ENCODE measurements around the gene DPP6.

DPP6 gene

GRCh38 chr7:154840086-154840485 lies 787.9 kb downstream of the DPP6 start:
- H3K27ac Mint-ChIP-seq, result no peak overlapping the region
- no peak overlapping the region for H3K4me3 Mint-ChIP-seq
- H3K27me3 Mint-ChIP-seq (ENCODE audit: low read depth), result peaks cover 3% of the 10 kb centered on the region
- no peaks in the 10 kb centered on the region for H3K36me3 Mint-ChIP-seq (ENCODE audit: low read depth)
- no peaks in the 10 kb centered on the region for H3K4me1 Mint-ChIP-seq (ENCODE audit: low read depth)
- no peaks in the 10 kb centered on the region for H3K9me3 Mint-ChIP-seq

DNA sequence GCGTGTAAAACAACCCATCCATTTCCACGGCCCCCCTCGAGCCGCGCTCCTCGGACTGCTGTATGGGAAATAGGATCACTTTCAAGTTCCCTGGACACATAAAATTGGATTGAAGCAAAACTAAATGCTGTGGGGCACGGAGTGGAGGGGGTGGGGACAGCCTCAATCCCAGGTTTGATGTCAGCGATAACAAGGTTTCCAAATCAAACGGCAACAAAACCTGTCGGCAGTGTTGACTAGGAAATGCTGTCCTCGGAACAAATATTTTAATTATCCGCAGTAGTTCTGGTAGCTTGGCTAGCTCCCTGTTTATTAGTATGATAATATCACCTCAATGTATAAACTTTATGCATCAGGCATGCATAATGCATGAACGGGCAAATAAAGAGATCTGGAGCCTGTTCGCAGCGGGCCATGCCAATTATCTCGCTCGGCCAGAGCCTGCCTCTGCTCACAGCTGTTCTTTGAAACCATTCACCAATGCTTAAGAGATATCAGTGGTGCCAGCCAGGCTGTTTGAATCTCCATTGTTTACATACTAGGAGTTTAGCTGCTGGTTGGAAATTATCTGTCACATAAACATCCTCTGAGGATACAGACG lies 789.6 kb downstream of the DPP6 start:
- Mint-ChIP-seq H3K27ac (no peak overlapping the region), H3K36me3 (ENCODE audit: low read depth) (no peaks in the 10 kb centered on the region), H3K4me3 (no peak overlapping the region), H3K27me3 (ENCODE audit: low read depth) (peaks cover 10% of the 10 kb centered on the region), H3K4me1 (ENCODE audit: low read depth) (no peaks in the 10 kb centered on the region), H3K9me3 (no peaks in the 10 kb centered on the region)

GRCh38 chr7:154842591-154842990 lies 790.4 kb downstream of the DPP6 start:
- Mint-ChIP-seq H3K36me3 (ENCODE audit: low read depth) (no peaks in the 10 kb centered on the region), H3K9me3 (no peaks in the 10 kb centered on the region), H3K27ac (no peak overlapping the region), H3K4me3 (no peak overlapping the region), H3K27me3 (ENCODE audit: low read depth) (peaks cover 13% of the 10 kb centered on the region), H3K4me1 (ENCODE audit: low read depth) (no peaks in the 10 kb centered on the region)

DNA sequence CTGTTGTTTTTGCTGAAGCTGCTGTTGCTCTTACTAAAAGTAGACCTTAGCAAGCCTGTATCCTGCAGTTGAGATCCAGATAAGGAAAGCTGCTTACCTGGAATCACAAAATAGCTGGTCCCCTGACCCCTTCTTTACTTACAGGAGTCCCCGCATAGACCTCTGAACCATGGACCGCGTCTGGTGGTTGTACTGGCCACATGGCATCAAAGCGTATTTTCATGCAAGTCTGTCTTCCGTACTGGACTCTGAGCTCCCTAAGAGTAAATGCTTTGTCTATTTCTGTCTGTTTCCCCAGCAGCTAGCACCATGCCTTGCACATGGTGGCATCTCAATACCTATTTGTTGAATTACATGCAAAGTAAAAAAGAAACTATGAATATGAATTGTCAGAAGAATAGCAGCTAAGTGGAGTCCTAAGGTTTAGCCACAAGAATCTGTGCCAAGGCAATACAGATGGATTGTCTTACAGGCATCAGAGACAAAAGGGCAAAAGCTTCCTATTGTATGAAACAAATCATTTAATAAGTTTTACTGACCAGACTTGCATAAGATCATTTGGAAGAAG lies 791.6 kb downstream of the DPP6 start:
- Mint-ChIP-seq H3K4me1 (ENCODE audit: low read depth) (no peaks in the 10 kb centered on the region), H3K27ac (no peak overlapping the region), H3K9me3 (no peaks in the 10 kb centered on the region), H3K27me3 (ENCODE audit: low read depth) (peaks cover 13% of the 10 kb centered on the region), H3K36me3 (ENCODE audit: low read depth) (no peaks in the 10 kb centered on the region), H3K4me3 (no peak overlapping the region)

DNA sequence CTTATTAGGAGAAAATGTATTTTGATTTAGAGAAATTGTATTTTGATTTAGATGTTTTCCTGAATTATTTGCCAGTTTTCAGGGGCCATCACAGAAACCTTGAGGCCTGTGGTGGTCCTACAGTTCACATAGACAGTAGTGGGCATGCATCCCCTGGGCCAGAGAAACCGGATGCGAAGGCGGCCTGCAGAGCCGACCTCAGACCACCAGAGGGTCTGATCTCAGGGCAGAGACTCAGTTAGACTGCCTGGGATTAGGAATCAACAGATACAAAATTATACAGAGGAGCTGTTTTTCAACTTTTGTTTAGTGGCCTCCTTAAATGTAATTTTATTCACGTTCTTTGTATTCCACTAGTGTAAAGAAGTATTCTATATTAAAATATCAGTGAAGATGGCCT lies 792.3 kb downstream of the DPP6 start:
- H3K27ac Mint-ChIP-seq, result no peak overlapping the region
- no peaks in the 10 kb centered on the region for H3K9me3 Mint-ChIP-seq
- no peaks in the 10 kb centered on the region for H3K4me1 Mint-ChIP-seq (ENCODE audit: low read depth)
- no peak overlapping the region for H3K4me3 Mint-ChIP-seq
- H3K27me3 Mint-ChIP-seq (ENCODE audit: low read depth), result peaks cover 13% of the 10 kb centered on the region
- no peaks in the 10 kb centered on the region for H3K36me3 Mint-ChIP-seq (ENCODE audit: low read depth)

- Mint-ChIP-seq H3K27ac (no peak overlapping the region), H3K9me3 (no peaks in the 10 kb centered on the region), H3K4me1 (ENCODE audit: low read depth) (no peaks in the 10 kb centered on the region), H3K4me3 (no peak overlapping the region), H3K27me3 (ENCODE audit: low read depth) (peaks cover 13% of the 10 kb centered on the region), H3K36me3 (ENCODE audit: low read depth) (no peaks in the 10 kb centered on the region)
These were observed 792.8 kb downstream of the DPP6 start for GRCh38 chr7:154844955-154845354.

GRCh38 chr7:154848464-154848863 lies 796.3 kb downstream of the DPP6 start:
- Mint-ChIP-seq H3K4me1 (ENCODE audit: low read depth) (no peaks in the 10 kb centered on the region), H3K36me3 (ENCODE audit: low read depth) (no peaks in the 10 kb centered on the region), H3K9me3 (no peaks in the 10 kb centered on the region), H3K4me3 (no peak overlapping the region), H3K27me3 (ENCODE audit: low read depth) (peaks cover 17% of the 10 kb centered on the region), H3K27ac (no peak overlapping the region)

DNA sequence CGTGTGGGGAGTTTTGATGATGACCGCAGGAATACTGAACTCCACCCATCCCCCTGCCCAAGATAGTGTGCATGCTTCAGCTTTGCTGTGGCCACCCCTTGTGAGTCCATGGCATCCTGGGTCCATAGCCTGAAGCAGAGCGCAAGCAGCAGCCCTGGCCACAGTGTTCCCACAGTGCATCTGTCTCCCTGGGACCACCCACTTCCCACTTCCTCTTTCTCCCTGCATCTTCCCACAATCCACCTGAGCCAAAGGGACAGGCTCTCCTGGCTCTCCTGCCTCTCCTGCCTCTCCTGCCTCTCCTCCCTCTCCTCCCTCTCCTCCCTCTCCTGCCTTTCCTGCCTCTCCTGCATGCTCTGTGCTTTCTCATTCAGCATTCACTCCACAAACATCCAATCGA lies 800.0 kb downstream of the DPP6 start:
- no peaks in the 10 kb centered on the region for H3K9me3 Mint-ChIP-seq
- no peak overlapping the region for H3K27ac Mint-ChIP-seq
- H3K4me1 Mint-ChIP-seq (ENCODE audit: low read depth), result no peaks in the 10 kb centered on the region
- H3K4me3 Mint-ChIP-seq, result no peak overlapping the region
- peaks cover 4% of the 10 kb centered on the region for H3K27me3 Mint-ChIP-seq (ENCODE audit: low read depth)
- no peaks in the 10 kb centered on the region for H3K36me3 Mint-ChIP-seq (ENCODE audit: low read depth)

DNA sequence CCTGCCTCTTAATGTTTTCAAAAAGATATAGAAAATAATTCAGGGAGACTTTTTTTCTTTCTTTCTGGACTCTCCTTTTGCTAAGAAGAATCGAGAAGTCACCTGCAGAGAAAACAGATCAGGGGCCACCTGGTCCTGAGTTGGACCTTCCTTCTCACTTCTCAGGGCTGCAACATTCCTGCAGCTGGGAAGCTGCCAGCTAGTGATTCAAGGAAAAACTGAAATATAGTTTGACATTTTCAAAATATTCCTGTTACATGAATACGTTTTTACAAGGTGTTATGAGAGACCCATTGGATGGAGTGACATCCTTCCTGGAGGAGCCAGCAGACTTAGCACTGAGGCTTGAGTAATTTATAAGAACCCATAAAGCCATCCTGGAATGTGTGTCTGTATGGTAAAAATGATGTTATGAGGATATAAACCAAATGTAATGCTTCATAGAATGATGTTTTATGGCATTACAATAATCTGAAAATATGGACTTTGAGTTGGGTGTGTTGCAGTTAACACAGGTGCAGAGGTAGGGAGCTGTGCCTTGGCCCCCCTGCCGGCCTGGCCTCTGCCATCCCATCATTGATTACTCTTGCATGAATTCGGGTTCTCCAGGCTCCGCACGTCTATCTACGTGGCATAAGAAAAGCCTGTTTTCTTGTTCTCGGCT lies 801.0 kb downstream of the DPP6 start:
- no peaks in the 10 kb centered on the region for H3K36me3 Mint-ChIP-seq (ENCODE audit: low read depth)
- no peaks in the 10 kb centered on the region for H3K9me3 Mint-ChIP-seq
- peaks cover 4% of the 10 kb centered on the region for H3K27me3 Mint-ChIP-seq (ENCODE audit: low read depth)
- no peak overlapping the region for H3K27ac Mint-ChIP-seq
- H3K4me3 Mint-ChIP-seq, result no peak overlapping the region
- no peaks in the 10 kb centered on the region for H3K4me1 Mint-ChIP-seq (ENCODE audit: low read depth)

DNA sequence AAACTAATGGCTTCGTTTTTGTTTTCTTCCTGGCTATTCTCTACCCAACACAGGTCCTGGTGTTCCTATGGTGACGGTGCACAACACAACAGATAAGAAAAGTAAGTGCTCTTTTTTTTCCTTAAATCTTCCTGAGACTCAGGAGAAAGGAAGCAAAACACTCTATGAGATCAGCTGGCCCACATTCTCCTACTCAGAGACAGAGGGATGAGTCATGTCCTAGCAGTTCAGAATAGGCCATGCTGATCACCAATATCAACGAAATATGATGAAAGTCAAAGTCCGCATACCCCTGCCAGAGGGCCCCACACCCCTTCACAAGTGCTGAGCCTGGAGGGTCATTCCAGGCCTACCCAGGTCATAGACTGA lies 801.5 kb downstream of the DPP6 start:
- peaks cover 4% of the 10 kb centered on the region for H3K27me3 Mint-ChIP-seq (ENCODE audit: low read depth)
- no peaks in the 10 kb centered on the region for H3K4me1 Mint-ChIP-seq (ENCODE audit: low read depth)
- no peaks in the 10 kb centered on the region for H3K36me3 Mint-ChIP-seq (ENCODE audit: low read depth)
- H3K4me3 Mint-ChIP-seq, result no peak overlapping the region
- no peak overlapping the region for H3K27ac Mint-ChIP-seq
- no peaks in the 10 kb centered on the region for H3K9me3 Mint-ChIP-seq

DNA sequence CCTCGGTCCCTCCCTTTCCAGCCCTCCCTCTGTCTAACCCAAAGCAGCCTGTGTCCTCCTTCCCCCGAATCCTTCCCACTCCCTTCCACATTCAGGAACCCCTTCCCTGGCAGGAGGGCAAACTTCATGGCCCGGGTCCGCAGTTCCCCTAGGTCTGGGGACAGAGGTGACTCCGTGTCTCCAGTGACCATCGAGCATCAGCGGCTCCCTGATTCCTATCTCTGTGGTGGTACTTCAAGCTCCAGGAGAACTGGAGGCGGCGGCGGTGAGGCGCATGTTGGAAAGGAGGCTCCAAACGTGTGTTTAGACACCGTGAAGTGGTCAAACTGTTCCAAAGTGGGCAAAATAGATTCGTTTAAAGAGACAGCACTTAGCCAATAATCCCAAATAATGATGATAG lies 802.6 kb downstream of the DPP6 start:
- H3K27me3 Mint-ChIP-seq (ENCODE audit: low read depth), result peaks cover 4% of the 10 kb centered on the region
- H3K9me3 Mint-ChIP-seq, result no peaks in the 10 kb centered on the region
- H3K36me3 Mint-ChIP-seq (ENCODE audit: low read depth), result no peaks in the 10 kb centered on the region
- no peak overlapping the region for H3K27ac Mint-ChIP-seq
- H3K4me3 Mint-ChIP-seq, result no peak overlapping the region
- H3K4me1 Mint-ChIP-seq (ENCODE audit: low read depth), result no peaks in the 10 kb centered on the region

DNA sequence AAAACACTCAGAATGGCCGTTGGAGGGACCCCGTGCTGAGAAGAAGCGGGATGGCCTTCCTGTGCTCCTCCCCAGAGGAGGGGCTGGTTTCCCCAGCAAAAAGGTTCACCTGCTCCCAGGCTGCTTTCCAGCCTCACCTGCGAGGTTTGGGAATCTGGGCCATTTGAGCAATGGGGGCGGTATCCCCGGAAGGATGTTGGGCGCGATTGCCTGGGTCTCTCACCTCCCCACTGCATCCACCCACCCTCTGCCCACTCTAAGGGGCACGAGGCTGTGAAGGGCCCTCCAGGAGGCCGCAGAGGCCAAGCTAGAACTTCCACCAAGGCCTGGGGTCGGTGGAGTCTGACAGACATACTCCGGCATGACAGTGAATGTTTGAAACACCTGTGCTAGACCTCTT lies 803.2 kb downstream of the DPP6 start:
- H3K4me1 Mint-ChIP-seq (ENCODE audit: low read depth), result no peaks in the 10 kb centered on the region
- no peak overlapping the region for H3K27ac Mint-ChIP-seq
- H3K36me3 Mint-ChIP-seq (ENCODE audit: low read depth), result no peaks in the 10 kb centered on the region
- H3K4me3 Mint-ChIP-seq, result no peak overlapping the region
- H3K27me3 Mint-ChIP-seq (ENCODE audit: low read depth), result peaks cover 4% of the 10 kb centered on the region
- no peaks in the 10 kb centered on the region for H3K9me3 Mint-ChIP-seq

- Mint-ChIP-seq H3K27ac (no peak overlapping the region), H3K36me3 (ENCODE audit: low read depth) (no peaks in the 10 kb centered on the region), H3K9me3 (no peaks in the 10 kb centered on the region), H3K4me3 (no peak overlapping the region), H3K27me3 (ENCODE audit: low read depth) (no peaks in the 10 kb centered on the region), H3K4me1 (ENCODE audit: low read depth) (no peaks in the 10 kb centered on the region)
These were observed 804.5 kb downstream of the DPP6 start for GRCh38 chr7:154856733-154857132.

DNA sequence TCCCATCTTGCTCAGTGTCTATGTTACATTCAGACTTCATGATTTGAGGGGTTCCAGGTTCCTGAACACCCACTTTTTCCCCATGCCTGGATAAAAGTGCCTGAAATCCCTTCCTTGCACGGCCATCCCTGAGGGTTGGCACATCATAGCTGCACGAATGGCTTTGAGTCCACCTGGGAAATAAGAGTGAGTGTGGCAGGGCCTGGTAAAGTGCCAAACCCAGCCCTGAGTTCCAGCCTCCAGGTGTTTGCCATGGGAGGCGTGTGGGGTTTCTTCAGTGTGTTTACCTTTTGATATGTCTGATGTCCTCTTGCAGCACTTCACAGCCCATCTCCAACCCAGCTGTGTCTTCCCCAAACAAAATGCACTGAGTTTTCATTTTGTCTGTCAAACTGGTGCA lies 805.0 kb downstream of the DPP6 start:
- no peaks in the 10 kb centered on the region for H3K9me3 Mint-ChIP-seq
- no peak overlapping the region for H3K27ac Mint-ChIP-seq
- no peaks in the 10 kb centered on the region for H3K4me1 Mint-ChIP-seq (ENCODE audit: low read depth)
- H3K36me3 Mint-ChIP-seq (ENCODE audit: low read depth), result no peaks in the 10 kb centered on the region
- no peak overlapping the region for H3K4me3 Mint-ChIP-seq
- H3K27me3 Mint-ChIP-seq (ENCODE audit: low read depth), result no peaks in the 10 kb centered on the region
